Ovary (tissue), 9 donors: ENCODE measurements around the gene GSTO2. TPM values are rescaled to one million over a fixed set of nuclear protein-coding genes. Genes with fewer than 3 reads are reported as not detected.

Experiments used
- DNase-seq, 5 donors: peaks; one replicate each; pipeline ENCODE4 v3.0.0-alpha.2; 2019 to 2020
- H3K27ac ChIP-seq, 2 donors: fragments of 200-600 bp; one replicate each; pipeline versions ENCODE4 v1.5.1 to v1.8.0; 2019 to 2022
- H3K27me3 ChIP-seq: fragments of 200-600 bp; one replicate; pipeline ENCODE4 v1.8.0; 2022
- H3K36me3 ChIP-seq: fragments of 200-600 bp; sonication (generic); one replicate; pipeline ENCODE4 v1.5.1; 2019
- H3K4me1 ChIP-seq: one replicate; pipeline ENCODE4 v1.8.1; 2013; ENCODE audit warnings: mild to moderate bottlenecking, moderate library complexity; ENCODE audit not compliant: insufficient read depth
- H3K4me3 ChIP-seq: fragments of 200-600 bp; sonication (generic); one replicate; pipeline ENCODE4 v1.5.1; 2017
- H3K9me3 ChIP-seq, 2 donors: fragments of 200-600 bp in 1 of 2; sonication (generic) in 1 of 2; one replicate each; pipeline versions ENCODE4 v1.5.1 to v1.8.1; 2013 to 2019; ENCODE audit warnings: mild to moderate bottlenecking in 1 of 2, moderate library complexity in 1 of 2
- EP300 ChIP-seq: sonication (generic); formaldehyde crosslinking; IDR thresholded peaks from one replicate; pipeline ENCODE4 v1.6.1; 2017; ENCODE audit warnings: antibody characterized with exemption
- POLR2A ChIP-seq: fragments of 450-650 bp; IDR thresholded peaks from one replicate; pipeline ENCODE4 v1.6.1; 2017; ENCODE audit warnings: antibody characterized with exemption, mild to moderate bottlenecking, moderate library complexity
- WGBS, 3 donors: extraction: QIAGEN DNeasy Blood & Tissue Kit in 1 of 3; methylation state at CpG; one replicate each; pipeline versions ENCODE4 v1.1.5 to v1.1.7; 2013 to 2017; 5-methylcytosine and 5-hydroxymethylcytosine counted together
- intact Hi-C, 4 donors: fragments of 100-400 bp; cut with DNase I; formaldehyde crosslinking; loops; one replicate each; pipeline versions ENCODE4 v1.11.0 to v1.15.1; 2022 to 2023
- polyA plus RNA-seq, 2 donors: library from polyadenylated mRNA; stranded (reverse); fragments of 200-250 nt in 1 of 2; fragments of 350-450 nt in 1 of 2; fragmentation: Illumina TruSeq in 1 of 2; extraction: RNeasy Lipid Tissue Mini Kit (QIAGEN cat#74804) in 1 of 2; gene quantifications; one replicate each; pipeline ENCODE4 v1.2.3, GENCODE V29; 2013 to 2014
- total RNA-seq, 7 donors: library from RNA; depleted of rRNA in 2 of 7; stranded (reverse); fragments of >200 nt in 2 of 7; fragmentation: NEBNext Ultra II Directional in 3 of 7; extraction: Animal tissue kit (Norgen Biotek cat#: 25700) in 3 of 7; gene quantifications; one replicate each; pipeline versions ENCODE4 v1.1.0 to v1.2.4, GENCODE V29; 2016 to 2023
- TF ChIP-seq, protein P1 (sequence below), 3 donors: fragments of 450-650 bp in 2 of 3; fragments of 200-600 bp in 1 of 3; IDR thresholded peaks; one replicate each; pipeline versions ENCODE4 v1.5.1 to v1.8.0; 2016 to 2022; ENCODE audit warnings: antibody characterized with exemption in 3 of 3, mild to moderate bottlenecking in 1 of 3
- donor health status: DM: no; HTN: no; CAD: no; lungs with moderate emphysema.
- donor health status: DM: no; HTN: no; CAD: no.
- donor health status: Bipolar disorder and iron deficiency.
- donor health status: DM: yes; HTN: yes; CAD: no.
- donor health status: DM: no; HTN: no; CAD: no.
- donor health status: DM: yes; HTN: yes; CAD: no.

Gene GSTO2
- total and polyA plus RNA-seq, 9 donors = 3.7 to 19.0 (median 12.3) TPM

DNA sequence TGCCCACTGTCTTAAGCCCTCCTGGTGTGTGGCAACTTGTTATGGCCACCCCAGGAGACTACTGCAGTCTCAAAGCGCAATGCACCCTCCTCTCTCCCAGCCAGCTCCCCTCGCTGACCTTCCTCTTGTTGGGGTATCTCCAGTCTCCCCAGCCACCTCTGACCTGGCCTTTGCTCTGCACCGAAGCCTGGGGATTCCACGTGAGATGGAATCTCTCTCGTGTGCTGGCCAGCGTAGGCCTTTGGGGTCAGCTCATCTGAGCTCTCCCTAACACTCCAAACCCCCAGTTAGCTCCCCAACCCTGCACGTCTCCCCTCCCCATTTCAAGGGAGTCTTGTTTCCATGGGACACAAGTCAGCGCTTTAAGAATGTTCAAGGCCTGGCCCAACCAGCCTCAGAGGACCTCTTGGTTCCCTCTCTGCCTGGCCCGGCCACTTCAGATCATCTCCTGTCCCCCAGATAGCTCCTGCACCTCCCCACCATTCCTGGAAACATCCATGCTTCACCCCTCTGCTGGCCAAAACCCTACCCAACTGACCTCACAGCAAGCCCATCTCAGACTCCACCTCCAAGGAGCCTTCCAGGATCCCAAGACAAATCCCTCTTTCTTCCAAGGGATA, 58.1 kb downstream of the GSTO2 start:
- no peak for TF ChIP-seq EP300
- no peak for TF ChIP-seq POLR2A
- TF ChIP-seq, protein P1, sequence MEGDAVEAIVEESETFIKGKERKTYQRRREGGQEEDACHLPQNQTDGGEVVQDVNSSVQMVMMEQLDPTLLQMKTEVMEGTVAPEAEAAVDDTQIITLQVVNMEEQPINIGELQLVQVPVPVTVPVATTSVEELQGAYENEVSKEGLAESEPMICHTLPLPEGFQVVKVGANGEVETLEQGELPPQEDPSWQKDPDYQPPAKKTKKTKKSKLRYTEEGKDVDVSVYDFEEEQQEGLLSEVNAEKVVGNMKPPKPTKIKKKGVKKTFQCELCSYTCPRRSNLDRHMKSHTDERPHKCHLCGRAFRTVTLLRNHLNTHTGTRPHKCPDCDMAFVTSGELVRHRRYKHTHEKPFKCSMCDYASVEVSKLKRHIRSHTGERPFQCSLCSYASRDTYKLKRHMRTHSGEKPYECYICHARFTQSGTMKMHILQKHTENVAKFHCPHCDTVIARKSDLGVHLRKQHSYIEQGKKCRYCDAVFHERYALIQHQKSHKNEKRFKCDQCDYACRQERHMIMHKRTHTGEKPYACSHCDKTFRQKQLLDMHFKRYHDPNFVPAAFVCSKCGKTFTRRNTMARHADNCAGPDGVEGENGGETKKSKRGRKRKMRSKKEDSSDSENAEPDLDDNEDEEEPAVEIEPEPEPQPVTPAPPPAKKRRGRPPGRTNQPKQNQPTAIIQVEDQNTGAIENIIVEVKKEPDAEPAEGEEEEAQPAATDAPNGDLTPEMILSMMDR (IDR thresholded peaks at IDR 0.05) = no peak
- no peaks in the 10 kb centered on the region for H3K9me3 ChIP-seq
- DNase-seq = peak in 1 of 5 donors; percentile 17
- intact Hi-C loops = no loop called here
- H3K4me3 ChIP-seq = peak overlapping the region; percentile 16
- H3K36me3 ChIP-seq = no peaks in the 10 kb centered on the region
- H3K27ac ChIP-seq = peak overlapping the region; percentile 76 to 86
- 88 to 93% (median 93%) methylated on average over 9 of the region's 9 CpGs for WGBS, 3 donors
- no peaks in the 10 kb centered on the region for H3K27me3 ChIP-seq
- H3K4me1 ChIP-seq = peaks cover 50% of the 10 kb centered on the region

DNA sequence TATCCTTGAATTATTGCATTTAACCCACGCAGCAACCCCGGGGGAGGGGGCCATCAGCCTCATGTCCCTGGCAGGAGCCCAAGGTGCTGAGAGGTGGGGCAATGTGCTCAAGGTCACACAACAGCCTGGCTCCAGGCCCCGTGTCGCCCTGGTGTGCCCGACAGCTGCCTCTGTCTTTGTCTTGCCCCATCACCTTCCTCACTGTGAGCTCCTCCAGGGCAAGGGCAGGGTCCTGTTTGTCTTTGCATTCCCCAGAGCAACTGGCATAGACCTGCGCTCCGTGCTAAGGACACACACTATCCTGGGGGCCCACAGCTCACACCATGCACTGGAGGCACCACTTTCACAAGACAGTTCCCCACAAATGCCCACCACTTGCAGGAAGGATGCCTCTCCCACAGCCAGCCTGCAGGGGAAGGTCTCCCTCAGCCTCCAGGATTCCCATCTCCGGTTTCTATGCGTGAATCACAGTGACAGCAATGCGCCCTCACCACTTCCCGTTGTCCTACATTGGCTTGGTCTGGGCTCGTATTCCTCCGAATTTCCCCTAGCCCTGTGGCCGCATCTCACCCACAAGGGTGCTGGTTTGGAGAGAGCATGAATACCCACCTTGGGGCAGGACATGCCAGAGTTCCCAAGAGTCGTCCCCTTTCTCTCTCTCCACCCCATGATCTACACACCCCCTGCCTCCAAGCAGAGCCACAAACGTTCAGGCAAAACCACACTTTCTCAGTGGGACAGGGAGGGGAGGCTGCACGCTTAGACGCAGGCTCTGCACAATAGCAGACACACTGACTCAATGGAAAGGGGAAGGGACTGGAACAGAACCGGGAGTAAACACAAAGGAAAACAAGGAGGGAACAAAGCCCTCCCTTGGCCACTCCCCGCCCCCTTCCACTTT, 59.0 kb downstream of the GSTO2 start:
- Histone ChIP-seq H3K4me1 (peaks cover 55% of the 10 kb centered on the region), H3K4me3 (peak overlapping the region; percentile 16), H3K9me3 (no peaks in the 10 kb centered on the region), H3K27me3 (no peaks in the 10 kb centered on the region), H3K36me3 (no peaks in the 10 kb centered on the region), H3K27ac (peak overlapping the region; percentile 76 to 86)
- TF ChIP-seq EP300 (no peak), POLR2A (no peak)
- TF ChIP-seq, protein P1 (IDR thresholded peaks at IDR 0.05) = no peak
- 14 to 17% (median 14%) methylated on average over 20 of the region's 20 CpGs for WGBS, 3 donors
- DNase-seq = peak; percentile 57 to 70 (median 61)
- intact Hi-C loops = no loop called here

DNA sequence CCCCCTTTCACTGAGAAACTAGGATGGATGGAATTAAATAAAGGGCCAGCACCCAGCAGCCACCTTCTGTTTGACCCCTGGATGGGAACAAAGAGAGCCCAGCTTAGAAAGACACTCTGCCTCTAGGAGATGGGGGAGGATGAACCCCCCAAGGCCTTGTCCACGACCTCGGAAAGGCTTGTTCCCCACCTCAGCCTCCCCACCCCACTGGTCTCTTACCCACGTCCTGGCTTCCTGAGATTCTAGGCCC, 59.6 kb downstream of the GSTO2 start:
- TF ChIP-seq EP300 = no peak
- TF ChIP-seq, protein P1 (IDR thresholded peaks at IDR 0.05) = no peak
- no peak for TF ChIP-seq POLR2A
- H3K36me3 ChIP-seq = no peaks in the 10 kb centered on the region
- H3K4me3 ChIP-seq = peak overlapping the region; percentile 3
- WGBS, 3 donors = 0 to 11% (median 0%) methylated on average over 3 of the region's 3 CpGs
- DNase-seq = peak in 1 of 5 donors; percentile 59
- peaks cover 56% of the 10 kb centered on the region for H3K4me1 ChIP-seq
- no peaks in the 10 kb centered on the region for H3K27me3 ChIP-seq
- no peaks in the 10 kb centered on the region for H3K9me3 ChIP-seq
- peak overlapping the region; percentile 76 to 86 for H3K27ac ChIP-seq
- intact Hi-C loops = no loop called here

DNA sequence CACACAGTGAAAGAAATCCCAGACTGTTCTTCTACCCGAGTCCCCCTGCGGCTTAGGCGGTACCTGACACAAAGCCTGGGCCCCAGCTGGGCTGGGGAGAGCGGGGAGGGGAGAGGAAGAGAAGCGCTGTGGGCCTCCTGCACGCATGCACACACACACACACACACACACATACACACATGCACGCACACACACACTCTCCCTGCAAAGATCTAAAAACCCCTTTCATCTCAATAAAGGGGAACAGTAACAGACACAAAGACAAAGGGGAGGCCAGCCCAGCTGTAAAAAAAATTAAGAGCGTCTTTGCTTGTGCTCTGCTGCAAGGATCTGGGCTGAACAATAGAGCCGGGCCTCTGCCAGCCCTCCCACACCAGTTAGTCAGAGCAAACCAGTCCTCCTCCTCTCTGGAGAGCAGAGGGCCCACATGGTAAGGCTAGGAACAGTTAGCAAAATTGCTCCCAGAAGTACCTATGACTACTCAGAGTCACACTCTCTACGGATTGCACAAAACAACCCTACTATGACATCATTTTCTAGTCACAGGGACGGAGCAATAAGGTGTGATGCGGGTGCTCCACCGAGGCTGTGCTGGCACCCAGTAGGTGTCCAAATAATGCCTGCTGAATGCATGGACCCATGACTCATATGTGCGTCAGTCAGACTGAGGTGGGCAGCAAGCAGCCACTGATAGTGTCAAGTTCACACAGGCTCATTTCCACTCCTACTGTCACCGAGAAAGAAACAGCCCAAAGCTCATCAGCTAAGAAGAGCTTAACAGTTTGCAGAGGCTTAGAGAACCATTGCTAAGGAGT, 60.1 kb downstream of the GSTO2 start:
- Histone ChIP-seq H3K9me3 (no peaks in the 10 kb centered on the region), H3K4me3 (peak overlapping the region; percentile 3), H3K36me3 (no peaks in the 10 kb centered on the region), H3K4me1 (peaks cover 54% of the 10 kb centered on the region), H3K27ac (peak overlapping the region; percentile 76 to 86), H3K27me3 (no peaks in the 10 kb centered on the region)
- DNase-seq = peak in 4 of 5 donors; percentile 63 to 70 (median 66)
- intact Hi-C loops = no loop called here
- WGBS, 3 donors = 13 to 25% (median 18%) methylated on average over 15 of the region's 15 CpGs
- TF ChIP-seq EP300 (no peak), POLR2A (no peak)
- TF ChIP-seq, protein P1 (IDR thresholded peaks at IDR 0.05) = no peak
